Activated gamma-delta T cell treated with Interleukin-2 at 50 U/mL for 16 hours (primary cell): ENCODE results near the gene SGMS2.

Source experiments
- DNase-seq: peaks from one replicate; pipeline ENCODE4 v3.0.0-alpha.2; 2020

SGMS2 gene

DNA sequence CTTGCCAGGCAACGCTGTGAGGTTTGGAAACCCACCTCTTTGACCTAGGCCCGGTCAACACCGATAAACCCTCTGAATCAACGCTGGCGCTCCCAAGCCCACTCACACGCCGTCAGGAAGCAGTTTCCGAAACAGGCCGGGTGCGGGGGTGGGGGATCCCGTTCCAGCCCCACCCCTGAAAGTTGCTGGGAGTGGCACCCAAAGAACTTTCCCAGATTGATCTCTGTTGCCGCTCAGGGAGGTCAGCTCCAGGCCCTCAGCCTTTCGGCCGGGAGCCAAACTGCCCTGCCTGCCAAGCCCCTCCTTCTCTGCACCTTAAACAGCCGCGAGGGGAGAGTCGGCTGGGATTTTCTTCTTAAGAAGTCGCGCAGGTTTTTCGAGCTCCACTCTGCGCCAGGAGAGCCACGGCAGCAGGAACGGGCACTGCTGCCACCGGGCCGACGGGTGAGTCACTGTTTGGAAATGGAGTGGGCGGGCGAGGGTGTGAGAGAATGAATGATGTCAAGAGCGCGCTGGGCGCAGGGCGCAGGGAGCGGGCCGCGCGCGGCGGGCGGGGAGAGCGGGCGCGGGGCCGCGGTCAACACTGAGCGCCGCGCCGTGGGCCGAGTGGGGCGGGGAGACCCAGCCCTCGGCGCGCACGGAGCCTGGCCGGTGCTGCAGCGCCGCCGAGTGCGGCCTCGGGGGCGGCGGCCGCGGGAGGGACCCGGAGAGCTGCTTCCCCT is at the start of gene SGMS2:
TSS of gene SGMS2 (plus strand) at position 583 of the 722 bp plus-strand sequence. CDS start 70,622 bp downstream, outside the sequence.
- DNase-seq = peak; percentile 4

DNA sequence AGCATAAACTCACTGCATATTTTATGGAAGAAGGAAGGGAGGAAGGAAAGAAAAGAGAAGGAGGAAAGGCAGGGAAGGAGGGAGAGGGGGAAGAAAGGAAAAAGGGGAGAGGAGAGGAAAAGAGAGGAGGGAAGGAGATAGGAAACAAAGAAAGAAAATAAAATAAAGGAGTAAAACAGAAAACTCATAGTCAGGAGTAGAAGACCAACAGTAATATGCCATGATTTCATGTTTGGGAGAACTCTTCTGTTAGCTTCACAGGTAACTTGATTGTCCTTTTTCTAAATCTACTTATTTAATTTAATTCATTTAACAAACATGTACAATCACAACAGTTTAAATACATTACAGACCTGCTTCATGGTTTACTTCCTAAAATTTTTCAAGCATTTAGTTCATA is 46.8 kb upstream of the SGMS2 start:
- no peak for DNase-seq

DNA sequence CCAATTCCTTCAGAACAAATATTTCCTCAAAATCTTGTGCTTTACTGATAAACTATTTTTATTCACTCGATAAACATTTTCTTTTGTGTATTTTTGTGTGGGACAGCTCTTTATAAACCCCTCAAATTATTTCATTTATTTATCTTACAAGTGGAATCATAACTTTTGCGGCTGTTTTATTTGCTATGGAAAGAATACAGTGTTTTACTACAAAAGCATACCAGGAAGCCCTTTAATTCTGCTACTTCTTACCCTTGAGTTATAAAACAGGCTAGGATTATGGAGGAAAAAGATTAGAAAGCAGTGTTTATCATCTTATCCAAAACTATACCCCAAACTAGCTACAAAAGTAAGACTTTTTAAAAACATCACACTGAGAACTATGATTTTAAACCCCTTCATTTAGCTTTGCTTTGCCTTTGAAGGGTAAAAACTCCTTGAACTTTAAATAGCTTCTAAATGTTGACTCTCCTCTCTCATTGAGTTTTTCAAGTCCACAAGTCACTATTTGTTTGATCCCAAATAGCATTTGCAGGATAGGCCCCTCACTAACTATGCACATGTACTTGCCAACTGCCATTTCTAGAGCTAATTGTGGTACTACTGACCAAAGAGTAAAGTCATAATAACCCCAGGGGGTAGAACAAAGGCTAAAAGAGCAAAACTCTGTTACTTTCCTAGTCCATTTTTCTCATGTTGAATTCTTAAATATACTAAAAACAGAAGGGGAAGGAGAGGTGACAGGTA is 45.8 kb upstream of the SGMS2 start:
- DNase-seq = no peak

DNA sequence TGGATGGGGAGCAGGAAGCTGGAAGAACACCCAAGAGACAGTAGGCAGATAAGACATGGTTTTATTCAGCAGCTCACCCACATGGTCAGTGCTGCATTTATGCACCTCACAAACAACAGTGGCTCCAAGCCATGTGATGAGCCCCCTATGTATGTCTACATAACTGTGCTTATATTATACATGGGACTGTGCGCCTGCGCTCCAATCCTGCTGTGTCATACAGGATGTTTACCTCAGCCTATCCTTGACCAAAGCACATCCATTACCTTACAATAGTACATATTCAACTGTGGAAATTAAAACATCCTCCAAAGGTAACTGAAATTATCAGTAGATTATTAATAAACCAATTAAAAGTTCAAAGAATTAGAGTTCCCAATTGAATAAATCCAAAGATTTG is 44.1 kb upstream of the SGMS2 start:
- no peak for DNase-seq

DNA sequence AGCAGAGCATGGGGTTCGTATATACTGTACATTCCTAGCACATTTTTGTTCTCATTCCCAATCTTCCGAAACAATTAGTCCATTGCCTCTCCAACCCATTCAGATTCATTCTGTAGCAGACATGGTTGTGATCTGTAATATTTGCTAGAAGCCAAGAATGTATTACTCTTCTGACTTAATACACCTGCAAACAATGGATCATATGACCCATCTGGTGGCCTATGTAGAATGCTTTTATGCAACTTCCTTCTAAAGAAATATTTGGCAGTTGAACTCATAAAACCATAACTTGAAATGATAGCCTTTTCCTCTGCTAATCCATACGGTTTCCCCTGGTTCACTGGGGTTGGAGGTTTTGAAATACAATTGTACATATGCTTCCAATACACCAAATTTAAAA is 32.8 kb upstream of the SGMS2 start:
- DNase-seq = no peak

DNA sequence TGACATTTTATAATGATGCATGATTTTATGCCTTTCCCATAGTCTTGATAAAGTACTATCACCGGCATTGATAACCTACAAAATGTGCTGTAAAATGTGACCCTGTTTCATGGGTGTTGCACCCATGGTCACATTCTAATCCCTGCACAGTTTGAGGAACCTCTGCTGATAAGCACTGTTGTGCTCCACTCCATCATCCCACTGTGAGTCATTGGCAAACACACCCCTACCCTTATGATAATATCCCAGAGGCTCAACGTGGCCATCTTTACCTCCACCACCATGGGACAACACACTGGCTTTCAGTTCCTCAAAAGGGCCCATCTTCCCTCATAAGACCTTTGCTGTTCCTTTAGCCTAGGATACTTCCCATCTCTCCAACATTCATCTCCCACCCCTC is 32.0 kb upstream of the SGMS2 start:
- no peak for DNase-seq

DNA sequence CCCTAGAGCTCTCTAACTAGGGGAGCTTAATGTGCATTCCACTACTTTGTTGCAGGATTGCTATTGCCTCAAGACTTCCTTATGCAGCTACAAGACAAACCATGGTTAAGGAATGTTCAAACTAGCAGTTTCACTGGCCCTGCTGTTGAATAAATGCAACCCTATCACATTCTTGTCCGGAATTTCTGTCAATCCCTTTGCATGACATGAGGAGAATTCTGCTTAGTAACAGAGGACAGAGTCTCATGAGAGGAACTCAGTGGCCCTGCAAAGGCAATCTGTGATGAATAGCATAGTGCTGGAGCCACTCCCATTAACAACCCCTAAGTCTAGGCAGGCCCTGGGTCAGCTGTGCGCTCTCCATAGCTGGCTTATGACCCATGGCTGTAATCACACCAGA is 30.7 kb upstream of the SGMS2 start:
- no peak for DNase-seq

DNA sequence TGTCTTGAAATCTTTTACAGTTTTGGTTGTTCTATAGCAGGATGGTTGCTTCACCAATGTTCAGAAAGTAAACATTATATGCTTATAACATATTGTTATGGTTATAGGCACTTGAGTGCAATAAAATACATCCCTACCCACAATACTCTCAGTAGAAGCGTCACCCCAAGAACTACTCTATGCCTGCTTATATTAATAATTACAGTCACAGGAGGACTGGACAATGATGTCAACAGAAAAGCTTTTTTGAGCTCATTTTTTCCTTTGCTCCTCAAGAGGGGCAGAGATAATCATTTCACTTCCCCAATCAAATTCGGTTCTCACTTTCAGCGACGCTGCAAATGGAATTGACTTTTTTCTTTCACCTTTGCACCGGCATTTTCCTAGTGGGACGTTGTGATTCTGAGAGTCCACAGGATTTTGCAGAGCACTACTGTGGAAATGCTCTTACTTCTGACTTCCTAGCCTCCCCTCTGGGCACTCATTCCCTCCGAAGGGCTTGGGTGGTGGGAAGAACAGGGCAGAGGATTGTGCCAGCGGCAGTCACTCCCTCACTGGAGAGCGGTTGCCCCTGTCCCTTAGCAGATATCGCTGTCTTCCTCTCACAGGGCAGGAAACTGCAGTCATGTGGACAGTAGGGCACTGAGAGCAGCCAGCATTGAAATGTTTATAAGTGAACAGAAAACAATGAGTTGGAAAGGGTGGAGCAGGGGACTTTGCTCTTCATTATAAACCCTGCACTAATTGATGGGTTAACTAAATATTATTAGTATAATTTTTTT is 24.9 kb upstream of the SGMS2 start:
- no peak for DNase-seq

DNA sequence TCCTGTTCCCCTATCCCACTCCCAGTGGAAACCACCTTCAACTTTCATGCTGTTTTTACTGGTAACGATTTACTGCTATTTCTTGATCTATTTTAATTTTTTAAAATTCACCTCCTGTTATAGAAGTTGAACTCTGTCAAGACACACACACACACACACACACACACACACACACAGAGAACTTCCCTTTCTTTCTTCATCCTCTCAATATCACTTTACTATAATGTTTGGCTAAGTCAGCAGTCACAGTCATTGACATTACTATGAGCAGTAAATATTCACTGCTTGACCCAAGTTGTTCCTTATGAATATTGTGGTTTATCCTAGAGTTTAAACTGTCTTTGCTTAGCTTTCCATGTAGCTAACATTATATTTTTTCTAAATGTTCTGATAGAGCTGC is 24.0 kb upstream of the SGMS2 start:
- DNase-seq = no peak

DNA sequence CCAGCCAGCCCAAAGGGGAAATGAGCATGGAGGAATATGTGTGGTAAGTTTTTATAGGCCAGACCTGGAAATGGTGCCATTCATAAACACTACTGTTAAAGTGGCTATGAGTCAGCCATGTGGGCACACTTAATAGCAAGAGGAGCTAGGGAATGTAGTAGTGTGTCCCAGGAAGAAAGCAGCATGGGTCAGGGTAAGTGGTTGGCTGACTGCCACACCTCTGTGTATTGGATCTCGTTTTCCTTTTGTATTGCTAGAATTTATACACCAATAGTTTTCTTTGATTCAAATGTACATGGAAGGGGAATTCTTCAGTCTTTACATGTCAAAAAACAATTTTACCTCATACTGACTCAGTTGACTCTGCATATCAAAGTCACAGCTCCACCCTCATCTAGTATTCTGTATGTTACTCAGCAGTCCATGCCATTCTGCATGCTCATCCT is 22.9 kb upstream of the SGMS2 start:
- DNase-seq = no peak

DNA sequence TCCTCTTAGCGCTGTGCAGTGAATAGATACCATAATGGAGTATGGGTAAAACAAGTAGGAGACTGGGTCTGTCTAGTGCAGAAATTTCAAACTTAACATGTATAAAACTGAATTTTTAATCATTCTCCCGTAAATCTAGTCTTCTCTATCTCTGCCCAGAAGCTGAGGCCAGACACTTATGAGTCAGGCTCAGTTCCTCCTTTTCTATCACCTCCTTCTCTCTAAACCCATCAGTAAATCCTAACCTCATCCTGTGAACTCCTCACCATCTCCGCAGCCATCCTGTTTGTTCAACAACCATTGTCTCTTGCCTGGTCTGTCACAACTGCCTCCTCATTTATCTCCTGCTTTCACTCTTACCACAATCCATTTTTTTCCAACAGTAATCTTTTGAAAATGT is 19.8 kb upstream of the SGMS2 start:
- DNase-seq = no peak

DNA sequence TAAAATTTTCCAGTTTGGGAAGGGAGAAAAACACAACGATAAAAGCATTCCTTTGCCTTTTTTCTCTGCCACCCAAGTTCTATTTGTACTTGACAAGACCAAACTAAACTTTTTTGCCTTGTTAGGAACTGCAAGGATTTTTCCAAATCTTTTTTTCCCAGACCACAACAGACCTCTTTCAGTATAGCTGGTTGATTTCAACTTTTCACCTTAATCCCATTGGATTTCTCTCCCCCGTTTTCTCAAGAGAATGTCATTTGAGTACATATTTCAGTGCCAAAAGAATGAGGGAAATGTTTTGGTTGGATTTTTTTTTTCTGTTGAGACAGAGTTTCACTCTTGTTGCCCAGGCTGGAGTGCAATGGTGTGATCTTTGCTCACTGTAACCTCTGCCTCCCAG is 18.5 kb upstream of the SGMS2 start:
- no peak for DNase-seq

DNA sequence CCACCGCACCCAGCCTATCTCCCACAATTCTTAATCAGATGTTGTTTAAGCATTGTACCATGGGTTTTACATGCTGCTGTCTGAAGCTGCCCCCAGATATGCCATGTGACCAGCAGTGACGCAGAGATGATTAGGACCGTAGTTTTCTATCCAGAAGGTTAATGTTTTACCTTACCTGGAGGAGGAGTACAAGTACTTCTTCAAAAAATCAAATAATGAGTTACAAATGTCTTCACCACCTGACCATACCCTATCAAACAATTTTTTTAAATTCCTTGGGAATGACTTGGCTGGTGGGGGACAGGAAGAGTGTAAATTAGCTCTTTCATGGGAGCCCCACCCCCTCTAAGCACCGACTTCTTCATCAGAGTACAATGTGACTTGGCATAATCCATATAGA is 16.2 kb upstream of the SGMS2 start:
- no peak for DNase-seq

DNA sequence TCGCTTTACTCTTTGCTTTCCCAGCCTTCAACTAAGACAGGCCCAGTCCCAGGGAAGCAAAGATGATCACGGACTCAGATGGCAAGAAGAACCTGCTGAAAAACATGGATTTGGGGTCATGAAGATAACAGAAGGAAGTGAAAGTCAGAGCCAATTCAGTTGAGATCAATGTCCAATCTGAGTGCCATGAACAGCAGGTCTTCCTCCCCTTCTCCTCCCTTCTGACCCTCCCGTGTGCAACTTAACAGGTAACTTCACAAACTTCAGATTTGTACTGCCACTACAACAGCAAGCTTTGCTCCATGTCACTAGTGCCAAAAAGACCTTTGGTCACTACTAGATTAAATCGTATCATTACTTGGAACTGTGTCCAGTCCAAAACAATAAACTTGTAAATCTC is 15.5 kb upstream of the SGMS2 start:
- no peak for DNase-seq

DNA sequence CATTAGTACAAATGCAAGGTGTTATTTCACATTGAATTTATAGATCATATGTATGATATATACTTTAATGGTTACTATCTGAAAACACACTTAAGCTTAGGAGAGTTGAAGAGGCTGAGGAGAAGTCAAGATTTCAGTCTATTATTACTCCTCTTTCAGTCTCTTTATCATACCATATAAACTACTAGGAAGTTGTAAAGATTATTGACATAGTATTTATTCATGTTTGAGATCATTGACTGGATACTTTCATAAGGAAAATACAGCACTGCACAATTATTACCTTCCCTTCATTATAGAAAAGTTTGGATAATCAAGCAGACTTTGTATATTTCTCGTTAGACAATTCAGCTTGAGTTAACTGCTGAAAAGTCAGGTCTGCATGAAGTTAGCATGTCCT is 10.0 kb upstream of the SGMS2 start:
- DNase-seq = no peak

DNA sequence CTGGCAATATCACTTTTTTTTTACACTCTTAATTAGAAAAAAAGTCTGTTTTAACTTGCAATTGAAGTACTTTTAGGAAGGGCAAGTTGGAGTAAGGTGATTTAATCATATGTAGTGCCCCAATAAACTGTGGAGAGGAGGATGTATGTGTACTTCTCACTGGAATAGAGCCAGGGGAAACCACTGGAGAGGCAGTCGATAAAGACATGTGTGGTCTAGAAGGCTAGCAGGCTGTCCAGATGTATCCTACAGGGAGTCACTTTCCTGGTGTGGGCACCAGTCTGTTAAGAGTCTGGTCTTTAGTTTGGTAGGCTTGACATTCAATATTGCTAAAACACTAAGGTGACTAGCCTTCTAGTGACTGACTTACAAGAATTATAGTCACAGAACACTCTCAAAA is 9.6 kb upstream of the SGMS2 start:
- DNase-seq = no peak

DNA sequence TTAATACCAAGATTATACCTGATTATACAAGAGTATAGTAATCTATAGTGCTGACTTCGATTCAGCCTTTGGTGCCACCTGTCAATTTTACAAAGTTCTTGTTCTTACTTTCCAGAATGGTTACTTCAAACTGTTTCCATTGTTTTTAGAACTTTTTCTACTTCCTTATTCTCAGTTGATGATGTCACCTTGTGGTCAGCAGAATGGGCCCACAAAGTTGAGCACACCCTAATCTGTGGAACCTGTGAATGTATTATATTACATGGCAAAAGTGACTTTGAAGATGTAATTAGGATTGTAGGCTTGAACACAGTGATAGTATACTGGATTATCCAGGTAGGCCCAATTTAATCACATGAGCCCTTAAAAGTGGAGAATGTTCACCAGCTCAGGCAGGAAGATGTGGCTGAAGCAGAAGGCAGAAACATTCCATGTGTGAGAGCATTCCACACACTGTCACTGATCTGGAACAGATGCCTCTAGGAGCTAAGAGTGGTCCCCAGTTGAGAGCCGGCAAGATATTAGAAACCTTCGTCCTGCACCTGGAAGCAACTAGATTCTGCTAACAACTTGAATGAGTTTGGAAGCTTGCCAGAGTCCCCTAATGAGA is 6.3 kb upstream of the SGMS2 start:
- no peak for DNase-seq

DNA sequence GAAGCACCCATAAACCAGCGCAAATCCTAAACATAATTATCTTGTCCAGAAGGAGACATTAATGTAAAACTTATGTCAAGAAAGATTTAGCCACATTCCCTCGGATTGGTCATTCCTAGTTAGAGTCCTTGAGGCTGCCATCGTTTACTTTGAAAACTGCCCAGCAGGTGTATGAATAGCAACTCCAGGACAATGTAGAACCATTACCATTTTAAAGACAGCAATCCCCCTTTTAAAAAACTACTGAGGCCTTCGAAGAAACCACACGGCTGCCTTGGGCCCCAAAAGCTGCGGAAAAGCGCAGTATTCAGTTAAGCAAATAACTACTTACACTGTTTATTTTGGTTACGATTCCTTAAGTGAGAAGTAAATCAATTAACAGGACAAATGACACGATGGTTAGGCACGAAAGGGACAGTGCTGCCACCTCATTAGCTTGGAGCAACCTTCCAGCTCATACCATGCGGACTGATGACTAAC is 822 bp upstream of the SGMS2 start:
- DNase-seq = no peak

DNA sequence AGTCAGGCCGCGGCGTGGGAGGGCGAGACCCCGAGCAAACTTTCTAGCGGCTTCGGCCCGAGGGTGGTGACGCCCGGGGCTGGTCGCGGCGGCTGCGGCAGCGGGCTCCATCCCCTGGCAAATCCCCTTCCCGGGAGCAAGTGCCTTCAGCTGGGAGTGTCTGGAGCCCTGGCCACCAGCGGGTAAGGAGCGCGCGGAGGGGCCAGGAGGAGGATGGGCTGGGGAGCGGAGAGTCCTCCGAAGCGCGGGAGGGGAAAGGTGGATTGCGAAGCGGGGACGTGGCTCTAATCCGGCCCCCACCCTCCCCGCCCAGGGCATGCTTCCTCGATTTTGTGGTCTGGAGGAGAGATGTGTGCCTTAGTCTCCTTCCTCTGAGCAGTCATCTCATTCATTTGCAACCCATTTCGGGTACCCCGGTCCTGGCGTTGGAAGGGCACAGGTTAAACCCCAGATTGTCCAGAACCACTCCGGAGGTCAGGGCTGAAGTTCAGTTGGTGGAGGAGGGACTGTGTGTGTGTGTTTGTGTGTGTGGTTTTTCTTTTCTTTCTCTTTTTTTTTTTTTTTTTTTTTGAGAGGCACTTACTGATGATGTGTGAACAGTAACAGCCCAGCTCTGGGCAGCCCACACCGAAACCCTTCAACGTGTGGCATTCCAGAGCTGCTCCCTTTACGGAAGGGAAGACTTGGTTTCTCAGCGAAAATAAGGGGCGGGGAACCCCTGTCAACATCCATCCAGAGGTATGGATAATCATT is 516 bp downstream of the SGMS2 start:
- no peak for DNase-seq

DNA sequence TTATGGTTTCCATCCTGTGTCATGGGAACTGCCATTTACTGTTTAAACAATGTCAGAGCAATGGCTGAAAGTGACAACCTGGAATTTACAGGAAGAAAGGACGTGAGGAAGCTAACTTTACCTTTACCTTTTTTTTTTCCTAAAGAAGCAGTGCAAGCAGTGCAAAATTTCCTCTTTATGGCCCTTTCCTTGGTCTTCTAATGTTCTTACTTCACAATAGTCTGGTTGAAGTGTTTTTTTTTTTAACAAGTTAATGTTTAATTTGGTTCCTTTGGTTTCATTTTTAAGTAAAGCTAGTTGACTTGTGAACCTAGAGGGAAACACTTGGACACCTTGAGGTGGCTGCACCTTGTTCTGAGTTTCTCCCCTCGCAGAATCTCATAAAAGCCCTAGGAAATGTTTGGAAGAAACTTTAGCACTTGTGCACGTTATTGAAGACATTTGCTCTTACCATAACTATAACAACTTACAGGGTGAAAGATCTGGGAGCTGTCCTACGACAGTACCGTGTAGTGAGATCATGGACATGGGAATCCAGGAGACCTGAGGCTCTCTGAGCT is 1.8 kb downstream of the SGMS2 start:
- DNase-seq = no peak

DNA sequence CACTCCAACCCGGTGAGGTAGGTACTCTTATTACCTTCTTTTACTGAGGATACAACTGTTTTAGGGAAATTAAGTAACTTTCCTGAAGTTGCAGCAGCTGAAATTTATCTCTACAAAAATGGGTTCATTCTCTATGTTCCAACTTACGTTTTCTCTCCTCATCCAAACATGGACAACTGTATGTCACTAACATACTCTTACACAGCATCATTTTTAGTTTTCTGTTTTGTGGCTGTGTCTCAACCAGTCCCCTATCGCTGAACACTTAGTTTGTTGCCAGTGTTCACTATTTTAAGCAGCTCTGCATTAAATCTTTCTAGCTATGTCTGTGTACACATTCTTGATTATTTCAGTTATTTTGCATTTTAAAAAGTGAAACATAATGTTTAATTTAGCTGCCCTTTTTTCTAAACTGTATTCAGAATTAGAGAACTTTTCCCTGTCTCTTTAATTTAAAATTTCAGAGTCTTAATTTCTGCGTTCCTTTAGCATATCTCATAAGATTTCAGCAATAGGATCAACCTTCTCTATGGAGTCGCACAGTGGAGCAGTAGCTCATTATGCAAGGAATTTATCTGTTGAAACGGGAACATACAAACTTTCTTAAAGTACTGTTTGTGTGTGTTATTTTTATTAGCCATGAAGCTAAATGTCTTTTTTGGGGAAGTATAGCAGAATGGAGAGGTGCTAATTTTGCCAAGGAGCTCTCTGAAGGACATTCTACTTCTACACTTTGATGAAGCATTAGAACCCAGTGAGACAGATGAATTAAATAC is 3.8 kb downstream of the SGMS2 start:
- no peak for DNase-seq
